T-cell (primary cell): Measurements from ENCODE around the gene CNNM3. TPM values are rescaled to one million over a fixed set of nuclear protein-coding genes. Genes with fewer than 3 reads are reported as not detected.

Experiments
- ATAC-seq, 4 experiments: fragments of 200-7000 bp in 3 of 4; fragments of 150-1000 bp in 1 of 4; cut with Tn5 transposase; replicated peaks in 1 of 4; 1 replicate in 3 of 4; 2 replicates in 1 of 4; pipeline ENCODE4 v1.10.0; 2021; ENCODE audit warnings: moderate library complexity in 3 of 4, mild to moderate bottlenecking in 2 of 4, moderate number of reproducible peaks in 1 of 4
- CTCF ChIA-PET, 2 donors: fragments of 300-600 bp; sonication (Branson Sonifier 250); formaldehyde crosslinking; loops; one replicate each; lab custom pipeline; 2022; ENCODE audit warnings: antibody characterized with exemption in 2 of 2; lab: Charles Lee
- POLR2A ChIA-PET, 2 donors: fragments of 300-600 bp; sonication (Branson Sonifier 250); formaldehyde crosslinking; loops; one replicate each; lab custom pipeline; 2022; ENCODE audit warnings: antibody characterized with exemption in 2 of 2; lab: Charles Lee
- DNase-seq, 35 experiments: peaks; one replicate each; pipeline versions ENCODE4 v3.0.0 to v3.0.0-alpha.2; 2013 to 2023
- H3K27ac ChIP-seq: one replicate; pipeline ENCODE4 v1.5.1; 2013; ENCODE audit warnings: low read length
- H3K27me3 ChIP-seq, 2 experiments: replicated peaks in 1 of 2; 1 replicate in 1 of 2; 2 replicates in 1 of 2; pipeline versions ENCODE4 v1.6.1 to v1.7.0; 2013; ENCODE audit warnings: low read length in 1 of 2, mixed read lengths in 1 of 2; ENCODE audit not compliant: control insufficient read depth in 2 of 2, insufficient read depth in 2 of 2; ENCODE audit errors: extremely low read depth in 1 of 2
- H3K36me3 ChIP-seq, 2 donors: 1 replicate in 1 of 2; 2 replicates in 1 of 2; pipeline versions ENCODE4 v1.6.1 to v1.7.0; 2013; ENCODE audit warnings: low read length in 1 of 2; ENCODE audit not compliant: control insufficient read depth in 2 of 2, insufficient read depth in 1 of 2; ENCODE audit errors: extremely low read depth in 1 of 2
- H3K4me1 ChIP-seq, 2 experiments: 1 replicate in 1 of 2; 2 replicates in 1 of 2; pipeline versions ENCODE4 v1.6.1 to v1.7.0; 2013; ENCODE audit warnings: low read length in 2 of 2, mixed read lengths in 1 of 2; ENCODE audit not compliant: insufficient read depth in 2 of 2, control insufficient read depth in 1 of 2; ENCODE audit errors: extremely low read depth in 1 of 2
- H3K4me3 ChIP-seq, 2 donors: 1 replicate in 1 of 2; 2 replicates in 1 of 2; pipeline versions ENCODE4 v1.5.1 to v1.7.0; 2013; ENCODE audit warnings: mild to moderate bottlenecking in 2 of 2, low read length in 1 of 2, moderate library complexity in 1 of 2; ENCODE audit not compliant: control insufficient read depth in 1 of 2; ENCODE audit errors: extremely low read depth in 1 of 2
- H3K9me3 ChIP-seq: 2 replicates; pipeline ENCODE4 v1.7.0; 2013
- H3K27ac Mint-ChIP-seq, 2 donors: one replicate each; pipeline ENCODE4 v1.8.0; 2020 to 2021; ENCODE audit warnings: mild to moderate bottlenecking in 2 of 2, mixed read lengths in 2 of 2
- H3K27me3 Mint-ChIP-seq, 2 donors: one replicate each; pipeline ENCODE4 v1.8.0; 2021 to 2022; ENCODE audit warnings: mixed read lengths in 2 of 2
- H3K36me3 Mint-ChIP-seq: one replicate; pipeline ENCODE4 v1.8.0; 2021; ENCODE audit warnings: mixed read lengths
- H3K4me1 Mint-ChIP-seq, 3 donors: one replicate each; pipeline ENCODE4 v1.8.0; 2020 to 2022; ENCODE audit warnings: mixed read lengths in 3 of 3, mild to moderate bottlenecking in 1 of 3
- H3K4me3 Mint-ChIP-seq, 3 donors: one replicate each; pipeline ENCODE4 v1.8.0; 2020 to 2022; ENCODE audit warnings: mild to moderate bottlenecking in 3 of 3, mixed read lengths in 3 of 3, moderate library complexity in 3 of 3
- H3K9me3 Mint-ChIP-seq, 3 donors: one replicate each; pipeline ENCODE4 v1.8.0; 2020 to 2022; ENCODE audit warnings: mixed read lengths in 3 of 3
- WGBS: methylation state at CpG from one replicate; pipeline ENCODE4 v1.1.5; 2013; ENCODE audit warnings: missing lambda C conversion rate; ENCODE audit not compliant: insufficient coverage; 5-methylcytosine and 5-hydroxymethylcytosine counted together
- total RNA-seq, 35 experiments: library from RNA in 6 of 35; stranded (reverse) in 6 of 35; fragments of 120-200 nt in 1 of 35; gene quantifications; one replicate each; pipeline versions ENCODE4 v1.2.1 to v1.2.4 and lab custom pipeline; 2013 to 2026

Gene CNNM3
- total RNA-seq, 5 donors from 2014 or later (not counting 1 experiment from before 2014, with no cell fraction given) = 44.2 to 55.3 (median 48.0) TPM

DNA sequence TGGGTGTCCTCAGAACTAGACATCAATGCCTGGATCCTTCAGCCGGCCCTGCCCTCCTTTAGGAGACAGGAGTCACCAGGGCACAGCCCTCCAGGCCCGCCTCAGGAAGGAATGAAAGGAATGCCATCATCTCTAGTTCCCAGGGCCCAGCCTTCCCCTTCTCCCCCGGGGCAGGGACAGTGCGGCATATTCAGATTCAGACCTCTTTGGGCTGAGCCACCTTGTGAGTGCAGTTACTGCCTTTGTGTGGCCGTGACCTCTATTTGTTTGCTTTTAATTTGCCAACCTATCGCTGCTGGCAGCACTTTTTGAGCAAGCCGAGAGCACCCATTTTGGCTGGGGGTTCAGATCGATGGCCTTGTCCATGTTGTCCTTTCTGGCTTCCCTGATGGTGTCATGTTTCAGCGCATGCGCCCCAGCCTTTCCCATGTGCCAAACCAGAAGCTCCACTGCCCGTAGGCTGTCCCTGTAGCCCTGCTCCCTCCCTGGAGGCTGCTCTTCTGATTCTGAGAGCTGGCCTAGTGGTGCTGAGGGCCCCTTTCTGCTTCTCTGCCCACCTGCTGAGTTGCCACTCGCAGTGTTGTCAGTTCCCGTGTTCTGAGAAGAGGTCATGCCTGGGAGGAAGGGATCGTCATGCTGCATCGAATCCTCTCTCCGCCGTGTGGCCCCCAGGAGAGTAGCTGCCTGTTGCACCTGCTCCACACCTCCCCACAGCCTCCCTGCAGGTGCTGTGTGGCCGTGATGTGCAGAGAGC lies 16.9 kb downstream of the CNNM3 start:
- H3K27ac Mint-ChIP-seq = peak overlapping the region in 1 of 2 donors; percentile 48
- H3K9me3 Mint-ChIP-seq = no peaks in the 10 kb centered on the region
- WGBS = 95% methylated on average over 11 of the region's 18 CpGs
- no peak overlapping the region for H3K27ac ChIP-seq
- H3K27me3 Mint-ChIP-seq = no peaks in the 10 kb centered on the region
- H3K27me3 ChIP-seq = no peaks in the 10 kb centered on the region
- peaks cover 0 to 6% (median 5%) of the 10 kb centered on the region in 3 donors for H3K4me1 Mint-ChIP-seq
- H3K36me3 Mint-ChIP-seq = peaks cover 42% of the 10 kb centered on the region
- no peak overlapping the region for H3K4me3 Mint-ChIP-seq
- CTCF ChIA-PET = interaction anchor here (0.7 kb wide), 2 partner anchors 692 to 713 kb away, joined by 3 to 4 read pairs; no protein-coding TSS in a partner anchor
- ATAC-seq = no peak
- no peaks in the 10 kb centered on the region for H3K9me3 ChIP-seq
- H3K4me1 ChIP-seq = peaks cover 0 to under 1% of the 10 kb centered on the region in 2 experiments
- H3K4me3 ChIP-seq = no peak overlapping the region
- no peak for DNase-seq
- POLR2A ChIA-PET = no interaction called here
- H3K36me3 ChIP-seq = peaks cover 31 to 71% of the 10 kb centered on the region in 2 donors

DNA sequence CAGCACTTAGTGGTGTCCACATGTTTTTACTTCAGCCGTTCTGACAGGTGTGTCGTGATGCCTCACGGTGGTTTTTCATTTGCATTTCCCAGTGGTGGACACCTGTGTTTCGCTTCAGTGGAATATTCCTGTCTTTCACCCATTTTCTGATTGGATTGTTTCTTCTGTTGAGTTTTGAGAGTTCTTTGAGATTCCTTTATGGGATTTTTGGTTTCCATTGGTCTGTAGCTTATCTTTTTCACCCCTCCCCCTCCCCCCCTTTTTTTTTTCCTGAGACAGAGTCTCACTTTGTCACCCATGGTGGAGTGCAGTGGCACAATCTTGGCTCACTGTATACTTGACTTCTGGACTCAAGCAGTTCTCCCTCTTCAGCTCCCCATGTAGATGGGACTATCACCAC lies 19.8 kb downstream of the CNNM3 start:
- Histone ChIP-seq H3K4me1 (peaks cover 8 to 26% of the 10 kb centered on the region in 2 experiments), H3K27ac (no peak overlapping the region), H3K36me3 (peaks cover 15 to 44% of the 10 kb centered on the region in 2 donors), H3K9me3 (no peaks in the 10 kb centered on the region), H3K27me3 (no peaks in the 10 kb centered on the region), H3K4me3 (no peak overlapping the region)
- WGBS = no CpG with 5 or more reads among the region's 4 CpGs
- DNase-seq = no peak
- ChIA-PET POLR2A (interaction anchor here (0.5 to 0.7 kb wide), 4 partner anchors 9 to 286 kb away, joined by 4 to 11 read pairs (median 6); no protein-coding TSS in a partner anchor), CTCF (interaction anchor here in 1 of 2 donors (0.6 to 0.7 kb wide), 2 partner anchors 258 to 1016 kb away, joined by 4 read pairs; no protein-coding TSS in a partner anchor)
- H3K4me3 Mint-ChIP-seq = no peak overlapping the region
- no peak overlapping the region for H3K27ac Mint-ChIP-seq
- peaks cover 21% of the 10 kb centered on the region for H3K36me3 Mint-ChIP-seq
- ATAC-seq = no peak
- H3K4me1 Mint-ChIP-seq = peaks cover 19 to 21% (median 19%) of the 10 kb centered on the region in 3 donors
- no peaks in the 10 kb centered on the region for H3K9me3 Mint-ChIP-seq
- no peaks in the 10 kb centered on the region for H3K27me3 Mint-ChIP-seq

DNA sequence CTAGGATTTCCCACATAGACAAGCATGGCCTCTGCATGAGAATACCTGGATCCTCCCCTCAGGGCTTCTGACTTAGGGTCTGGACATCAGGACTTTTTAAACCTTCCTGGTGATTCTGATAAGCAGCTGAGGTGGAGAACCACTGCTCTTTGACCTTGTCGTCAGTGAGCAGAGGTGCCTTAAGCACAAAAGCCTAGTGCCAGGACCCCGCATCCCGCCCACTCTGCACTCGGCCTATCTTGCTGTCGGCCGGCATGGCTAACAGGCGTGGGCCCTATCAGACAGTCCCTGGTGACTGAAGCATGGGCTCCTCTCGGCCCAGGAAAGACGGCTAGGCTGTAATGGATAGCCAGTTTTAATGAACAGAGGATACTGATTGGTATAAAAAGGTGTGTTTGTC lies 21.5 kb downstream of the CNNM3 start:
- Histone ChIP-seq H3K4me1 (peaks cover 8 to 26% of the 10 kb centered on the region in 2 experiments), H3K27me3 (no peaks in the 10 kb centered on the region), H3K36me3 (peaks cover 8 to 27% of the 10 kb centered on the region in 2 donors), H3K27ac (no peak overlapping the region), H3K9me3 (no peaks in the 10 kb centered on the region), H3K4me3 (no peak overlapping the region)
- no peaks in the 10 kb centered on the region for H3K9me3 Mint-ChIP-seq
- ChIA-PET POLR2A (no interaction called here), CTCF (interaction anchor here in 1 of 2 donors (0.5 kb wide), 1 partner anchor 14 kb away, joined by 3 read pairs; no protein-coding TSS in a partner anchor)
- H3K4me1 Mint-ChIP-seq = peaks cover 19 to 24% (median 21%) of the 10 kb centered on the region in 3 donors
- no peak overlapping the region for H3K4me3 Mint-ChIP-seq
- H3K36me3 Mint-ChIP-seq = peaks cover 12% of the 10 kb centered on the region
- no peaks in the 10 kb centered on the region for H3K27me3 Mint-ChIP-seq
- H3K27ac Mint-ChIP-seq = peak overlapping the region in 1 of 2 donors; percentile 41
- WGBS = 97% methylated on average over 9 of the region's 9 CpGs
- no peak for DNase-seq
- no peak for ATAC-seq

DNA sequence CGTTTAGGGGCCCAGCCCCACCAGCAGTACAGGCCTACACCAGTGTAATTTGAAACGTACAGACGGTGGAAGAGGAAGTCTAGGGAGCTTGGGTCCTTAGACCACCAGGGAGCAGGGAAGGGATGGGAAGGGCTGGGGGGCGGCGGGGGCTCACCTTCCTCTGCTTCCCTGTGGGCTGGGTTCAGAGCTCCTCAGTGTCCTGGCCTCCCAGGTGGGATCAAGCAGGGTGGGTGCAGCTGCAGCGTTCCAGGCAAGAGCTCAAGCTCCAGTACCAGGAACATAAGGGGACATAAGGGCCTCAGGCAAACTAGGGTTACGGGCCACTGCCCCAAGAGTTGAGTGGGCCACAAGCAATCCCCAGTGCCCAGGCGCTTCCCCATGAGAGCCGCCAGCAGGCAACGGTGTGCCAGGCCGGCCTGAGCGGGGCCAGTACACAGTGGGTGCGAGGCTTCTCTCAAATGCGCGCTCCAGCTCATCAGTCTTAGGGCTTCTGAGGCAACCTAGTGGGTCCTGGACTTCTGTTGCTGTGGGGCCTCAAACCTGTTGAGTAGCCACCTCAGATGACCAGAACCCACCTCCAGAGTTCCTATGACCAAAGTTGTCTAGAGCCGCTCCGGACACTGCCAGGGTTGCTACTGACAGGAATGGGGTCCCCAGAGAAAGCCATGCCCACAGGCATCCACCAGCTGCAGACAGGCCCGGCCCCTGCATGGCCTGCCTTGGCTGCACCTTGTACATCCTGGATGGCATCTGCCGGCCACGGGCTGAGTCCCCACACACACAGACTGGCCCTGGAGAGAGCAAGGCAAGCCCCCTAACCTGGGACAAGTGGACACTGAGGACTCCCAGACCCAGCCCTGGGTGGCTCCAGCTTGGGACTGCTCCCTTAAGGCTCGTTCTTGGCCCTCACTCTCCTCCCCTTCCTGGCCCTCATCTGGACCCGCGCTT lies 22.6 kb downstream of the CNNM3 start:
- peaks cover 0 to 17% of the 10 kb centered on the region in 2 donors for H3K36me3 ChIP-seq
- H3K36me3 Mint-ChIP-seq = peaks cover 5% of the 10 kb centered on the region
- WGBS = 83% methylated on average over 23 of the region's 23 CpGs
- ChIA-PET CTCF (interaction anchor here in 1 of 2 donors (1.2 kb wide), 1 partner anchor 18 kb away, joined by 3 read pairs; no protein-coding TSS in a partner anchor), POLR2A (interaction anchor here in 1 of 2 donors (0.5 to 0.7 kb wide), 2 partner anchors 30 to 256 kb away, joined by 3 read pairs; no protein-coding TSS in a partner anchor)
- H3K9me3 Mint-ChIP-seq = no peaks in the 10 kb centered on the region
- no peaks in the 10 kb centered on the region for H3K27me3 Mint-ChIP-seq
- H3K27ac Mint-ChIP-seq = peak overlapping the region; percentile 82 to 83
- DNase-seq (no peak), ATAC-seq (peak in 2 of 4 experiments; percentile 3 to 6)
- H3K4me3 Mint-ChIP-seq = peak overlapping the region; percentile 28 to 68 (median 62)
- peak overlapping the region; percentile 52 for H3K27ac ChIP-seq
- peaks cover 23 to 28% (median 26%) of the 10 kb centered on the region in 3 donors for H3K4me1 Mint-ChIP-seq
- H3K4me3 ChIP-seq = peak overlapping the region; percentile 41 to 44
- peaks cover 8 to 26% of the 10 kb centered on the region in 2 experiments for H3K4me1 ChIP-seq
- no peaks in the 10 kb centered on the region for H3K9me3 ChIP-seq
- no peaks in the 10 kb centered on the region for H3K27me3 ChIP-seq

DNA sequence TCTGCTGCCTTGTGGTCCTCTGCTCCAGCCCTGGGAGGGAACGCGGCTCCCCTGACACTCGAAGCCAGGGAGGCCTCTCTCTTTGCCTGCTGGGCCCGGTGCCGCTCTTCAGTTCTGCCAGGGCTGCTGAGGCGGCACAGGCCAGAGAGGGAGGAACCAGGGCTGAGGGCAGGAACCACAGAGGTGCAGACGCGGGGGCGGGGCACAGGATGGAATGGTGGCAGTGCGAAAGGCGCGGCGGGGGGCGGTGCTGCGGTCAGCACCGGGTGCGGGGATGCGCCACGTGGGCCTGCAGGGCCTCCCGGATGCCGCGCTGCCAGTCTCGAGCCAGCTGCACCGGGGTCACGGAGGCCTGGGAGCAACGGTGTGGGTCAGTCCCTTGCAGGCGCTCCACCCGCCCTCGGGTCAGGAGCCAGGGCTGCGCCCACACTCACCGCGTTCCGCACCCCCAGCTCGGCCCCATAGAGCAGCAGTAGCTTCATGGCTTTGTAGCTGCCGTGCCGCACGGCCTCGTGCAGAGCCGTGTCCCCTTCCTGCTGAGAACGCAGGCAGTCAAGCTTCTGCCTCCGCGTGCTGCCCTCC lies 23.3 kb downstream of the CNNM3 start:
- H3K27ac Mint-ChIP-seq = peak overlapping the region; percentile 82 to 83

More for the DNA sequence above, 23.3 kb downstream of the CNNM3 start:
- CTCF ChIA-PET = interaction anchor here in 1 of 2 donors (1.2 kb wide), 1 partner anchor 17 kb away, joined by 3 read pairs; no protein-coding TSS in a partner anchor
- no peaks in the 10 kb centered on the region for H3K9me3 ChIP-seq
- peaks cover 0 to 16% of the 10 kb centered on the region in 2 donors for H3K36me3 ChIP-seq
- ATAC-seq (peak; percentile 95 to 98 (median 96)), DNase-seq (peak; percentile 70 to 90 (median 83))
- peaks cover 8 to 26% of the 10 kb centered on the region in 2 experiments for H3K4me1 ChIP-seq
- peak overlapping the region; percentile 28 to 68 (median 62) for H3K4me3 Mint-ChIP-seq
- H3K36me3 Mint-ChIP-seq = peaks cover 4% of the 10 kb centered on the region
- no peaks in the 10 kb centered on the region for H3K27me3 Mint-ChIP-seq
- WGBS = 6% methylated on average over 42 of the region's 42 CpGs
- no peaks in the 10 kb centered on the region for H3K27me3 ChIP-seq
- POLR2A ChIA-PET = interaction anchor here in 1 of 2 donors (0.7 kb wide), 1 partner anchor 255 kb away, joined by 3 read pairs; no protein-coding TSS in a partner anchor
- peak overlapping the region; percentile 41 to 44 for H3K4me3 ChIP-seq
- no peaks in the 10 kb centered on the region for H3K9me3 Mint-ChIP-seq
- peaks cover 23 to 28% (median 26%) of the 10 kb centered on the region in 3 donors for H3K4me1 Mint-ChIP-seq
- H3K27ac ChIP-seq = peak overlapping the region; percentile 52
